ENCODE measurements around the gene KRTAP10-7. TPM values are rescaled to one million over a fixed set of nuclear protein-coding genes. Genes with fewer than 3 reads are reported as not detected.

Gene KRTAP10-7
- total and polyA plus RNA-seq, 2 of the 13 experiments (the other 11 are each of a cell fraction or from before 2014, with no cell fraction given), result not detected

DNA sequence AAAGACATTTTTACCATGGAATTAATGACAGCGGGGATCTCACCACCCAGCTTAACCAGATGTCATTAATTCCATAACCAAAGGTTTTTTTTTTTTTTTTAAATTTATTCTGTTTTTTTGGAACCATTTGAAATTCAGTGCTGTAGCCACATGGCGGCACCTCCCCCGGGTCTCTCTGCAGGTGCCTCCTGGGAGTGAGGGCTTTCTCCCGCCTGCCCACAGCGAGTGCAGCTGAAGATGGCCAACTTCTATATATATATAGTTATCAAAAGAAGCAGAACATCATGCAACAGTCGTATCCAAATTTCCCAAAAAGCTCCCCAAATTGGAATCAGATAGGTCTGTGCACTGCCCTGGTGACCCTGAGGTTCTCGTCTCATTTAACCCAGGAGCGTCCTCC is 15.1 kb downstream of the KRTAP10-7 start:
- POLR2A ChIA-PET, result no interaction called here
- TF ChIP-seq ERF (CRISPR knock-in tag; IDR thresholded peaks at IDR 0.05), result no peak
- no peak for TF ChIP-seq SNAPC2 (CRISPR knock-in tag; IDR thresholded peaks at IDR 0.05)
- TF ChIP-seq ZFP1 (CRISPR knock-in tag; IDR thresholded peaks at IDR 0.05), result no peak
- no peak for TF ChIP-seq MAFF (IDR thresholded peaks at IDR 0.05; ENCODE audit: low read depth, low read length)
- no peak for TF ChIP-seq NFYC (CRISPR knock-in tag; IDR thresholded peaks at IDR 0.05)
- Histone ChIP-seq H3K9me3 (ENCODE audit: low read length) (peaks cover 17% of the 10 kb centered on the region; the same call in 1 of the 2 replicates), H3K4me3 (replicated peaks in 1 of 3; ENCODE audit: insufficient read depth in 1 of 3, low read depth in 2 of 3, low read length in 3 of 3) (no peak overlapping the region), H3K9ac (ENCODE audit: insufficient read depth, low read depth, low read length) (no peak overlapping the region), H3K4me2 (ENCODE audit: low read depth, low read length) (no peak overlapping the region), H3K27me3 (ENCODE audit: control insufficient read depth in 1 of 2, insufficient read depth in 2 of 2, low read length in 2 of 2) (peaks cover 1 to 28% of the 10 kb centered on the region in 2 experiments; a peak in 3 of 5 replicates), H3K4me1 (ENCODE audit: insufficient read depth, low read length) (no peaks in the 10 kb centered on the region), H3K79me2 (ENCODE audit: insufficient read depth, low read length) (no peaks in the 10 kb centered on the region), H3K27ac (ENCODE audit: extremely low read length, insufficient read depth, low read length) (no peak overlapping the region), H3K36me3 (replicated peaks in 1 of 2; ENCODE audit: control insufficient read depth in 1 of 2, insufficient read depth in 2 of 2, low read length in 2 of 2) (no peaks in the 10 kb centered on the region), H4K20me1 (ENCODE audit: insufficient read depth, low read length) (no peaks in the 10 kb centered on the region), H2AFZ (ENCODE audit: low read length) (no peak overlapping the region)
- intact Hi-C loops (cut with micrococcal nuclease; ENCODE audit: unreplicated experiment) (no loop called here), in situ Hi-C loops (cut with HindIII; ENCODE audit: extremely low pct_ligation_motif_present, low pct_unique_long_range_greater_than_20kb) (no loop called here)
- no peak for FAIRE-seq
- WGBS (ENCODE audit: low lambda C conversion rate), result 51% methylated on average over 7 of the region's 8 CpGs
- no peak for DNase-seq (ENCODE audit: low spot score)
- no TSS peak for BruUV-seq (replicated peaks)
- ATAC-seq, result no peak
- CTCF ChIA-PET (ENCODE audit: low intra/inter-chr PET ratio, low total read pairs), result no interaction called here

DNA sequence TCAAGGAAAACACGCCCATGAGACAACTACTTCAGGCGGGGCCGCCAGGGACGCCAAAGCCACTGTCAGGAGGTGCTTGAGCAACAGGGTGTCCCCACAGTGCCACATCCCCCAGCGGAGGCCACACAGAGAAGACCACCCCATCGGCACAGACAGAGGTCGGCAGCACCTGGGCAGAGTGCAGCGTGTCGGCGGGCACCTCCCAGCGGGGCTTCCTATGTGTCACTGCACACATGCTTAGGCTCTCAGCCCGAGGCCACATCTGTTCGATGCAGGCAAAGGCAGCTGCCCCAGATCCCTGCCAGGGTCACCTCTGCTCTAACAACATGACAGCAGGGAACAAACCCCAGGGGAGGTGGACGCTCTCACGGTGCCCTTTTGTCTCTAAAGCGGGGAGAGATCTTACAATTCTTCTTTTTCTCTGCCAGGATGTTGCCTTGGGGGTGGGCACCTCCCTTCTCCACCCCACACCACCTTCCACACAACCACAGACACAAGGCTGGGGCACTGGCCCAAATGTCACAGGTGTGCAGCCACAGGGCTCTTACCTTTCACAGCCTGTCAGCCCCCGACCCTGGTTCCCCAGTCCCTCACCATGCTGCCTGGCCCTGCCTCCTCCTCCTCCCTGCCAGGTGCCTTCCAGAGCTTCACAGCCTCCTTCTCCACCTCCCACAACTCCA is 15.7 kb downstream of the KRTAP10-7 start:
- BruUV-seq (replicated peaks), result no TSS peak
- POLR2A ChIA-PET, result no interaction called here
- intact Hi-C loops (cut with micrococcal nuclease; ENCODE audit: unreplicated experiment), result no loop called here

More for the DNA sequence above, 15.7 kb downstream of the KRTAP10-7 start:
- H3K9me3 ChIP-seq (ENCODE audit: low read length), result peaks cover 12% of the 10 kb centered on the region; the same call in 1 of the 2 replicates
- H3K4me2 ChIP-seq (ENCODE audit: low read depth, low read length), result no peak overlapping the region
- CTCF ChIA-PET (ENCODE audit: low intra/inter-chr PET ratio, low total read pairs), result no interaction called here
- H4K20me1 ChIP-seq (ENCODE audit: insufficient read depth, low read length), result no peaks in the 10 kb centered on the region
- FAIRE-seq (no peak), ATAC-seq (no peak), DNase-seq (ENCODE audit: low spot score) (no peak)
- no peak overlapping the region for H3K9ac ChIP-seq (ENCODE audit: insufficient read depth, low read depth, low read length)
- H3K27ac ChIP-seq (ENCODE audit: extremely low read length, insufficient read depth, low read length), result no peak overlapping the region
- no peak for TF ChIP-seq ZKSCAN1 (IDR thresholded peaks at IDR 0.05; ENCODE audit: low read length)
- no peak for TF ChIP-seq PHF8 (CRISPR knock-in tag; IDR thresholded peaks at IDR 0.05)
- no peak for TF ChIP-seq ZNF264 (CRISPR knock-in tag; IDR thresholded peaks at IDR 0.05)
- no peak for TF ChIP-seq IRX3 (CRISPR knock-in tag; IDR thresholded peaks at IDR 0.05; ENCODE audit: borderline replicate concordance, low read depth)
- no peaks in the 10 kb centered on the region for H3K79me2 ChIP-seq (ENCODE audit: insufficient read depth, low read length)
- H3K36me3 ChIP-seq (replicated peaks in 1 of 2; ENCODE audit: control insufficient read depth in 1 of 2, insufficient read depth in 2 of 2, low read length in 2 of 2), result no peaks in the 10 kb centered on the region
- no peaks in the 10 kb centered on the region for H3K4me1 ChIP-seq (ENCODE audit: insufficient read depth, low read length)
- peaks cover 1 to 28% of the 10 kb centered on the region in 2 experiments; a peak in 3 of 5 replicates for H3K27me3 ChIP-seq (ENCODE audit: control insufficient read depth in 1 of 2, insufficient read depth in 2 of 2, low read length in 2 of 2)
- in situ Hi-C loops (cut with HindIII; ENCODE audit: extremely low pct_ligation_motif_present, low pct_unique_long_range_greater_than_20kb), result no loop called here
- 34% methylated on average over 5 of the region's 17 CpGs for WGBS (ENCODE audit: low lambda C conversion rate)
- no peak overlapping the region for H3K4me3 ChIP-seq (replicated peaks in 1 of 3; ENCODE audit: insufficient read depth in 1 of 3, low read depth in 2 of 3, low read length in 3 of 3)
- no peak overlapping the region for H2AFZ ChIP-seq (ENCODE audit: low read length)

All from HepG2 (cell line).